ENCODE measurements around the gene MFAP1. TPM values are rescaled to one million over a fixed set of nuclear protein-coding genes. Genes with fewer than 3 reads are reported as not detected.

MFAP1 gene
- total RNA-seq, 1 experiment from 2014 or later: 23.0 TPM

Small RNA genes within 50 kb of the gene (microRNA-seq; reads per million reads assigned to microRNA genes)
- gene MIR1282: not detected

Other genes starting within 250 kb of the MFAP1 start
- 56.8 and 64.0 TPM in 2 replicates for gene PPIP5K1, start 234.5 kb downstream of the MFAP1 start, total RNA-seq (2022)
- gene CKMT1B, start 230.7 kb downstream of the MFAP1 start, total RNA-seq (2022): 10.8 and 19.0 TPM in 2 replicates
- gene STRC, start 205.9 kb downstream of the MFAP1 start, total RNA-seq (2022): 0.98 and 1.0 TPM in 2 replicates
- 7.0 and 7.5 TPM in 2 replicates for gene CATSPER2, start 175.8 kb downstream of the MFAP1 start, total RNA-seq (2022)
- gene CKMT1A, start 130.8 kb downstream of the MFAP1 start, total RNA-seq (2022): 11.4 and 27.5 TPM in 2 replicates
- gene PDIA3, start 78.3 kb downstream of the MFAP1 start, total RNA-seq (2022): 630 and 765 TPM in 2 replicates
- 0.61 and 0.86 TPM in 2 replicates for gene ELL3, start 47.7 kb downstream of the MFAP1 start, total RNA-seq (2022)
- gene SERF2, start 32.4 kb downstream of the MFAP1 start, total RNA-seq (2022): 697 and 717 TPM in 2 replicates
- 0.20 TPM in 1 of 2 replicates, not detected in the other for gene SERINC4, start 24.5 kb downstream of the MFAP1 start, total RNA-seq (2022)
- gene HYPK, start 24.1 kb downstream of the MFAP1 start, total RNA-seq (2022): 31.1 and 34.5 TPM in 2 replicates
- gene WDR76, start 2.3 kb upstream of the MFAP1 start, total RNA-seq (2022): 3.0 and 6.9 TPM in 2 replicates